HG02798 (cell line): ENCODE data around the gene ADA.

ENCODE experiments used
- ATAC-seq: cut with Tn5 transposase; IDR thresholded peaks from one replicate; pipeline ENCODE4 v1.9.1; 2021; ENCODE audit warnings: mild to moderate bottlenecking; ENCODE audit not compliant: unreplicated experiment, poor library complexity

ADA gene

GRCh38 chr20:44646641-44647274 lies 4.7 kb downstream of the ADA start:
- peak; percentile 55 for ATAC-seq

GRCh38 chr20:44646023-44646640 lies 5.4 kb downstream of the ADA start:
- peak; percentile 25 for ATAC-seq

GRCh38 chr20:44644667-44645131 lies 6.8 kb downstream of the ADA start:
- ATAC-seq: peak; percentile 25

- no peak for ATAC-seq
Measured at GRCh38 chr20:44644230-44644617, 7.3 kb downstream of the ADA start.

GRCh38 chr20:44643596-44644229 lies 7.8 kb downstream of the ADA start:
- ATAC-seq: no peak

GRCh38 chr20:44643154-44643519 lies 8.4 kb downstream of the ADA start:
- no peak for ATAC-seq

GRCh38 chr20:44642203-44643153 lies 9.0 kb downstream of the ADA start:
- ATAC-seq: no peak

GRCh38 chr20:44641325-44641724 lies 10.2 kb downstream of the ADA start:
- ATAC-seq: no peak

- no peak for ATAC-seq
Measured at GRCh38 chr20:44640522-44640921, 11.0 kb downstream of the ADA start.

- no peak for ATAC-seq
Measured at GRCh38 chr20:44637522-44638372, 13.8 kb downstream of the ADA start.

- no peak for ATAC-seq
Measured at GRCh38 chr20:44637042-44637441, 14.5 kb downstream of the ADA start.

GRCh38 chr20:44635877-44636276 lies 15.6 kb downstream of the ADA start:
- no peak for ATAC-seq

- no peak for ATAC-seq
Measured at GRCh38 chr20:44633872-44634600, 17.5 kb downstream of the ADA start.

- no peak for ATAC-seq
Measured at GRCh38 chr20:44633187-44633810, 18.2 kb downstream of the ADA start.

- no peak for ATAC-seq
Measured at GRCh38 chr20:44632103-44632752, 19.3 kb downstream of the ADA start.

GRCh38 chr20:44630297-44630696 lies 21.2 kb downstream of the ADA start:
- ATAC-seq: no peak

- no peak for ATAC-seq
Measured at GRCh38 chr20:44629542-44629941, 22.0 kb downstream of the ADA start.

- ATAC-seq: no peak
Measured at GRCh38 chr20:44629017-44629385, 22.5 kb downstream of the ADA start.
